Tibial nerve (tissue), 4 donors: Measurements from ENCODE around the gene CTNNA2.

Experiments
- EP300 ChIP-seq, 2 donors: sonication (generic); formaldehyde crosslinking; IDR thresholded peaks; one replicate each; pipeline ENCODE4 v1.6.1; 2017; ENCODE audit warnings: antibody characterized with exemption in 2 of 2, mild to moderate bottlenecking in 1 of 2
- POLR2A ChIP-seq, 2 donors: fragments of 450-650 bp; IDR thresholded peaks; one replicate each; pipeline ENCODE4 v1.6.1; 2017; ENCODE audit warnings: antibody characterized with exemption in 2 of 2, mild to moderate bottlenecking in 2 of 2, moderate library complexity in 2 of 2
- TF ChIP-seq, protein P1 (sequence below), 5 experiments: fragments of 200-600 bp in 3 of 5; fragments of 450-650 bp in 2 of 5; sonication (generic) in 3 of 5; IDR thresholded peaks; one replicate each; pipeline ENCODE4 v1.5.1; 2016 to 2019; ENCODE audit warnings: antibody characterized with exemption in 5 of 5, mild to moderate bottlenecking in 3 of 5, moderate library complexity in 2 of 5

DNA sequence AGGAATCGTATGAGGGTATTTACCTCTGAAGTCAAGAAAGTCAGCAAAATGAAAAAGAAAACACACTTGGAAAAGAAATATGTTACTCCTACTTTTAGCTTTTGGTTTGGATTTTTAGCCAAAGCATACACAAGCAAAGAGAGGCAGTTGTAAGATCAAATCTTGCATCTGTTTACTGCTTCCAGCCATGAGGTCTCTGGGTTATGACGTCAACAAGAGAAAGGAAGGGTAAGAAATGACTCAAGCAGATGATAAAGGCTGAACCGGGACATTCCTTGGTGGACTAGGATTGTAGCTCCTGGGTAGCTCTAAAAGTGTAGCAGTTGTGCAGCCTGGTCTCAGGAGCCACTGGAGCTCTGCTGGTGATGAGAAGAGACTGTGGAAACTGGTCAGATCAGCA lies 16.8 kb downstream of the CTNNA2 start:
- TF ChIP-seq, protein P1, sequence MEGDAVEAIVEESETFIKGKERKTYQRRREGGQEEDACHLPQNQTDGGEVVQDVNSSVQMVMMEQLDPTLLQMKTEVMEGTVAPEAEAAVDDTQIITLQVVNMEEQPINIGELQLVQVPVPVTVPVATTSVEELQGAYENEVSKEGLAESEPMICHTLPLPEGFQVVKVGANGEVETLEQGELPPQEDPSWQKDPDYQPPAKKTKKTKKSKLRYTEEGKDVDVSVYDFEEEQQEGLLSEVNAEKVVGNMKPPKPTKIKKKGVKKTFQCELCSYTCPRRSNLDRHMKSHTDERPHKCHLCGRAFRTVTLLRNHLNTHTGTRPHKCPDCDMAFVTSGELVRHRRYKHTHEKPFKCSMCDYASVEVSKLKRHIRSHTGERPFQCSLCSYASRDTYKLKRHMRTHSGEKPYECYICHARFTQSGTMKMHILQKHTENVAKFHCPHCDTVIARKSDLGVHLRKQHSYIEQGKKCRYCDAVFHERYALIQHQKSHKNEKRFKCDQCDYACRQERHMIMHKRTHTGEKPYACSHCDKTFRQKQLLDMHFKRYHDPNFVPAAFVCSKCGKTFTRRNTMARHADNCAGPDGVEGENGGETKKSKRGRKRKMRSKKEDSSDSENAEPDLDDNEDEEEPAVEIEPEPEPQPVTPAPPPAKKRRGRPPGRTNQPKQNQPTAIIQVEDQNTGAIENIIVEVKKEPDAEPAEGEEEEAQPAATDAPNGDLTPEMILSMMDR (IDR thresholded peaks at IDR 0.05), result no peak
- TF ChIP-seq POLR2A (IDR thresholded peaks at IDR 0.05) (no peak), EP300 (IDR thresholded peaks at IDR 0.05) (no peak)
